Activated CD4-positive, alpha-beta T cell treated with anti-CD3 and anti-CD28 coated beads for 24 hours (primary cell): Measurements from ENCODE around the gene KLF8.
"Not testable (repeated sequence)": the region's sequence is repeated elsewhere in the genome, so short reads cannot be mapped to it uniquely, and the experiment has no call there.

ENCODE experiments used
- DNase-seq, 2 donors: peaks; one replicate each; pipeline ENCODE4 v3.0.0-alpha.2; 2020; ENCODE audit warnings: low read depth in 2 of 2

Gene KLF8

GRCh38 chrX:56232221-56233082, at the start of gene KLF8:
KLF8 (plus strand) TSS chrX:56232356; CDS start chrX:56233335, 979 bp downstream.
- peak; percentile 18 to 30 for DNase-seq

DNA sequence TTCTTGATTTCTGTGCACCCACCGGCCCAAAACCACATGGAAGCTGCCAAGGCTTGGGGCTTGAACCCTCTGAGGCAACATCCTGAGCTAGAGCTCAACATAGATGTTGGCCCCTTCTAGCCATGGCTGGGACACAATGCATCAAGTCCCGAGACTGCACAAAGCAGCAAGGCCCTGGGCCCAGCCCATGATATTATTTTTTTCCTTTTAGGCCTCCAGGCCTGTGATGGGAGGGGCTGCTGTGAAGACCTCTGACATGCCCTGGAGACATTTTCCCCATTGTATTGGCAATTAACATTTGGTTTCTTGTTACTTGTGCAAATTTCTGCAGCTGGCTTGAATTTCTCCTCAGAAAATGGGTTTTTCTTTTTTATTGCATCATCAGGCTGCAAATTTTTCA, 25.2 kb upstream of the KLF8 start:
- not testable (repeated sequence) for DNase-seq

DNA sequence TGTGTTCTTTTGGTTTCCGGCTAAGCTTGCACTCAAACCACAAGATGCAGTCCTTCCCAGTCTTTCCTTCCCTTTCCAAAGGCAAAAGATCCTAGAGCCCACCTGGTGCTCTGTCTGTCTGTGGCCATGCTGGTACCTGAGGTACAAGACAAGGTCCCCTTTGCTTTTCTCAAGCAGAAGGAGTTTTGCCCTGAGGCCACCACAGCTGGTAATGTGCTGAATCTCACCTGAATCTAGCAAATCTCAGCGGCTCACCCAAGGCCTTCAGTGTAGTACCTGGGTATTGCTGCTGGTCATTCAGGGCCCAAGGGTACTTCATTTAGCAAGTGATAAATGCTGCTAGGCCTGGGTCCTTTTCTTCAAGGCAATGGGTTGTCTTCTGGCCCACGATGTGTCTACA, 20.5 kb upstream of the KLF8 start:
- no peak for DNase-seq

DNA sequence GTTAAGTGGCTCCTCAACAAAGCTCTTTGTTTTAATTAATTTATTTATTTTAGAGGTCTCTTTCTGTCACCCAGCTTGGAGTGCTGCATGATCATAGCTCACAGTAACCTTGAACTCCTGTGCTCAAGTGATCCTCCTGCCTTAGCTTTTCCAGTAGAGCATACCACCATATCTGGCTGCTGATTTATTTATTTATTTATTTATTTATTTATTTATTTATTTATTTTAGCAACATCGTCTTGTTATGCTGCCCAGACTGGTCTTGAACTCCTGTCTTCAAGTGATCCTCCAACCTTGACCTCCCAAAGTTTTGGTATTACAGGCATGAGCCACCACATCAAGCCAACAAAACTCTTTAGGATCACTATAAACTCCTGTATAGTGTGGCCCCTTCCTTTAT, 15.8 kb upstream of the KLF8 start:
- no peak for DNase-seq

DNA sequence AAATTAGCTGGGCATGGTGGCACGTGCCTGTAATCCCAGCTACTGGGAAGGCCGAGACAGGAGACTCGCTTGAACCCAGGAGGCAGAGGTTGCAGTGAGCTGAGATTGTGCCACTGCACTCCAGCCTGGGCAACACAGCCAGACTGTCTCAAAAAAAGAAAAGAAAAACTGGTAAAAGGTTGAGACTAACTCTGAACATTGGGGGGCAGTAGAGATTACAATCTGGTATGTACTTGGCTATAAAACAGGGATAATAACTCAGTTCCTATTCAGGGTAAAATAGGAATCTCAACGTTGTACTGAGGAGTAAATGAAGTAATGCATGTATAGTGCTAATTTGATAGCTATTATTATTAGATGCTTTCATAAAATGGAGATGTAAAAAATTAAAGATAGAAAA, 12.5 kb upstream of the KLF8 start:
- DNase-seq: no peak

DNA sequence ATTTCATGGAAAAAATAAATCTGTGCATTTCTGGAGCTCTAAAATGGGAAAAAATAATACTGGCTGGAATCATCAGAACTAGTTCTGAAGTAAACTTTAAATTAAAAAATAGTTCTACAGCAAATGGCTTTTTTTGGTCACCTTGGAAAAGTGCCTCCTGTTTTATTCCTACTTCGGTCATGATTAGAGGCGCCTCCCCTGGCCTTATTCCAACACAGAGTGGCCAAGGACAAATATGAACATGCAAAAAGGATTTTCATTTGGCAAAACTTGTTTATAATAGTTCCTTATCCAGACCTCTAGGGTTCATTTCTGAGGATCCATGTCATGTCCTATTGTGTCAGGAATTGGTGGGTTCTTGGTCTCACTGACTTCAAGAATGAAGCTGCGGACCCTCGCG, 11.1 kb upstream of the KLF8 start:
- no peak for DNase-seq

DNA sequence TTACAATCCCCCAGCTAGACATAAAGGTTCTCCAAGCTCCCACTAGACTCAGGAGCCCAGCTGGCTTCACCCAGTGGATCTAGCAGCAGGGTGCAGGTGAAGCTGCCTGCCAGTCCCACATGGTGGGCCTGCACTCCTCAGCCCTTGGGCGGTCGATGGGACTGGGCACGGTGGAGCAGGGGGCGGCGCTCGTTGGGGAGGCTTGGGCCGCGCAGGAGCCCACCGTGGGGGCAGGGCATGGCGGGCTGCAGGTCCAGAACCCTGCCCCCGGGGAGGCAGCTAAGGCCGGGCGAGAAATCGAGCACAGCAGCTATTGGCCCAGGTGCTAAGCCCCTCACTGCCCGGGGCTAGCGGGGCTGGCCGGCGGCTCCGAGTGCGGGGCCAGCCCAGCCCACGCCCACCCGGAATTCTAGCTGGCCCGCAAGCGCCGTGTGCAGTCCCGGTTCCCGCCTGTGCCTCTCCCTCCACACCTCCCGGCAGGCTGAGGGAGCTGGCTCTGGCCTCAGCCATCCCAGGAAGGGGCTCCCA, 9.6 kb upstream of the KLF8 start:
- DNase-seq: no peak

DNA sequence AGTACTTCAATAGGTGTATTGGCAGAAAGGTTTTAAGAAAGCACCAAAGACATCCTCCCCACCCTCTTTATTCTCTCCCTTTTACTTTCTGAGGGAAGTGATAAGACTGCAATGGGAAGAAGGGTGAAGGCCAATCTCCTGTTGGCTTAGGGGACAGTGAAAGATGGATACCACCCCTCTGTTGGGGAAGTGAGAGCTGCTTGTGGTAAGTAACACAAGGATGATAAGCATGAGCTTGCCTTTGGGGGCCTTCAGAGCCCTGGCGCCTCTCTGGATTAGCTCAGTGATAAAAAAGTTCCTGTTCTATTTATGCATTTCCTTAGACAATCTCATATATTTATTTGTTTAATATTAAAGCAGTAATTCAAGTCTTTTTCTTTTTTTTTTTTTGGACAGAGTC, 5.2 kb upstream of the KLF8 start:
- DNase-seq: no peak

DNA sequence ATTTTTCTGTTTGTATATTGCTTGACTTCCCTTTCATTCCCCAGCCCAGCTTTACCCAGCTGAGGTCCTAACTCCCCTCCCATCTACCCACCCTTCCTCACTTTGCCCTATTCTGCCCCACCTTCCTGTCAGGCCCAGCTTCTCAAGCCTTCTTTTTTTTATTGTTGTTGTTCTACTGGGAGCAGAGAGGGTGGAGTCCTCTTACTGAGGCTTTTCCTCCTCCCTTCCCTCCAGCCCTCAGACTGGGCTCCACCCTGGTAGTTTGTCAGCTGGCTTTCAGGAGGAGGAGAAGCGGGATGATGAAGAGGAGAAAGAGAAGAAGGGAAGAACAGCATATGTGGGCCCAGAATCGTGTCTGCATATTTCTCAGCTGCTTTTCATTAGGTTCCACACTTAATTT, 3.2 kb upstream of the KLF8 start:
- no peak for DNase-seq

DNA sequence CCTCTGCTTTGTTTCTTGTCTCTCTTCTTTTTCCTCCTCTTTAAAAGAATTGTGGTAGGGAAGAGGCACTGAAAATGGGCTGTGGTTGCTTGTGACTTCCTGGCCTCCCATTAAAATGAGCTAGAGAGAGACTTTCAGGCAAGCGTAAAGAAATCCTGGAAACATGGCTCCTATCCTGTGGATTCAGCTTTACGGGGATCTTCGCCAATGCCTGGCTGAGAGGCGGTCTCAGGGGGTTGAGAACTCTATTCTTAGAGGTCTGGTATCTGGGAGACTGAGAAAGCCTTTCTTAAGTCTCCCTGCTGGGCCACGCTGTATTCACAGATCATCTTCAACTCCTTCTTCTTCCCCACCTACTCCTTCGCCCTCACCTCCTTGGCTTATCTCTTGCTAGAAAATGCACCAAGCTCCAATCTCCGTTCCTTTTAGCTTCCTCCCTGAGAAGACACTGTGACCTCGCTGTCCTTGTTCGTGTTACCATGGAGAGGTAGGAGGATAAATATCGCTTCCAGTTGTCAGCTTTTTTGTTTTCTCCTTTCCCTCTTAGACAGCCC, 542 bp upstream of the KLF8 start:
- no peak for DNase-seq

DNA sequence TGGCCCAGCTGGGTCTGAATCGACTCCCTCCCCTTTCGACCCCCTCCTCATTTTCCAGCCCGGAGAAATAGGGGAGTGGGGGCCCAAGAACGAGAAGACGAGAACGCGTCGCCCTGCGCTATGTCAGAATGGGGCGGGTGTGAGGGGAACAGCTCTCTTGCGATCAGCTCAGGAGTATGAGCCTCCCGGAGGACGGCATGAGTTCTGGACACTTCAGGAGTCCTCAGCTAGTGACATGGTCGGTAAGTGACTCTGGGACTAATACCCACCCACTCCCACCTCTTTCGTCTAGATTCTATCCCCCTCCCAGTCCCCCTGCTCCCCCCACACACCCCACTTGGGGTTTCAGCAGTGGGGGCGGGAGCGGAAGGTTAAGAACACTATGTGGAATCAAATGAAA, 944 bp downstream of the KLF8 start:
- no peak for DNase-seq

DNA sequence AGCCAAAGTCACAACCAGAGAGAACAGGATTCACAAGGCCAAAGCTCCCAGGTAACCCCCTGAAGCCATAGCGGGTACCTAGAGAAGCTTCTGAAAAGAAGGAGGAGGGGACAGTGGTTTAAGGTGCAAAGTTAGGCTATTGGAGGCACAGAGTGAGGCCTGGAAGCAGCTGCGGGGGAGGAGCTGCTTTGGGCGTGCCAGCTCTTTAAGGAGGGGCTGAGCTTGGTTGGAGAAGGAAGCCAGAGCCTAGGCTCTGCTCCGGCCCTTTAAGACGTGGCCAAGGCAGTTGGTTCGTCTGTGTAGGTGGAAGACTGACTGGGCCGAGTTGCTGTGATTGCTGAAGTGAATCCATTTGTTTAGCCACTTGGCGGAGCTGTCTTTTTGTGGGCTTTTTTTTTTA, 1.5 kb downstream of the KLF8 start:
- DNase-seq: no peak

- DNase-seq: peak; percentile 29 to 30
Measured at GRCh38 chrX:56248492-56248891, 16.3 kb downstream of the KLF8 start.

- DNase-seq: no peak
Measured at GRCh38 chrX:56253832-56254703, 21.9 kb downstream of the KLF8 start.

DNA sequence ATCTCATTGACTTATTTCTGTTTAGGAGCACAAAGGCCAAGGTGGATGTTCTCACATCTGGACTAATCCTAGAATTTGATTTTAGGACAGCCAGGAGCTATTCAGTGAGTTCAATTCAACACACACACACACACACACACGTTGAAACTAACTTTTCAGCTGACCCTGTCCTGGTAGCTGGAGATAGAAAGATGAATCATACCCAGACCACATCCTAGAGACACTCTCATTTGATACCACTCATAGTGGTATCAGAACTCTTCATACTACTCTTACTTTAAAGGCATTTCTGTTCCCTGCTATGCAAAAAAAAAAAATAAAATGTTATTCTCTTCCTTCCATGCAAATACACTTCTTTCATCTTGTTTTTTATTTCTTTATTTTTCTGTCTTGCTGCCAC, 36.7 kb downstream of the KLF8 start:
- DNase-seq: no peak

GRCh38 chrX:56278692-56279091, 46.5 kb downstream of the KLF8 start:
- DNase-seq: no peak

GRCh38 chrX:56279863-56280262, 47.7 kb downstream of the KLF8 start:
- DNase-seq: no peak

GRCh38 chrX:56281789-56282188, 49.6 kb downstream of the KLF8 start:
- no peak for DNase-seq

GRCh38 chrX:56284269-56284668, 52.1 kb downstream of the KLF8 start:
- no peak for DNase-seq

- DNase-seq: no peak
Measured at GRCh38 chrX:56288608-56289007, 56.5 kb downstream of the KLF8 start.

DNA sequence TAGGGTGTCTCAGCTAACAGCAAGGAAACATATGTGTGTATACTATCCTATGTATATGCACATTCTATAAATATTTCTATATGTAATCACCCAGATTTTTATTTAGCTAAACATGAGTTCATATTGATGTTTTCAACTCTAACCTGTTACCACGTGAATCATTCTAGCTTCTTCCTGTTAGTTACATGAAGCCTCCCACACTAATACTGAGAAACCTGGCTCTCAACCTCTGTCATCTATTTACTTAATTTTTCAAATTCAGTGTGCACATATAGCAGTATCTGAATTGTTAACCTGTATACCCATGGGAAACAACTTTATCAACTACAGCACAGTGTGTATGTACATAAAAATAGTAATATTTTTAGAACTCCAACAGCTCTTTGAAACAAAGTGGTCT, 57.3 kb downstream of the KLF8 start:
- DNase-seq: no peak

- DNase-seq: no peak
Measured at GRCh38 chrX:56308726-56309125, 76.6 kb downstream of the KLF8 start.
